HUES64 (cell line): ENCODE data around the gene SHROOM3.

Source experiments
- H3K27ac ChIP-seq: 2 replicates; pipeline ENCODE4 v1.7.0; 2013; ENCODE audit warnings: low read depth, low read length, inconsistent platforms
- H3K27me3 ChIP-seq: 2 replicates; pipeline ENCODE4 v1.6.1; 2013; ENCODE audit warnings: mild to moderate bottlenecking, low read length; ENCODE audit not compliant: insufficient read depth
- H3K36me3 ChIP-seq: 2 replicates; pipeline ENCODE4 v1.6.1; 2013; ENCODE audit warnings: mild to moderate bottlenecking, low read length; ENCODE audit not compliant: insufficient read depth
- H3K4me1 ChIP-seq: 2 replicates; pipeline ENCODE4 v1.6.1; 2013; ENCODE audit warnings: mild to moderate bottlenecking, low read length, moderate library complexity; ENCODE audit not compliant: insufficient read depth
- H3K4me3 ChIP-seq: 2 replicates; pipeline ENCODE4 v1.5.1; 2013; ENCODE audit warnings: mild to moderate bottlenecking, low read length, moderate library complexity
- H3K9ac ChIP-seq: 2 replicates; pipeline ENCODE4 v1.6.1; 2013; ENCODE audit warnings: mild to moderate bottlenecking, low read depth, low read length
- H3K9me3 ChIP-seq: 2 replicates; pipeline ENCODE4 v1.6.1; 2013; ENCODE audit warnings: low read depth, low read length; ENCODE audit not compliant: insufficient read depth
- WGBS: fragments of 150-250, 120-280 bp; methylation state at CpG from one replicate; pipeline ENCODE4 v1.1.7; 2013; ENCODE audit warnings: missing lambda C conversion rate; 5-methylcytosine and 5-hydroxymethylcytosine counted together

SHROOM3 gene

GRCh38 chr4:76588274-76588673 is 153.2 kb downstream of the SHROOM3 start:
- Histone ChIP-seq H3K4me3 (no peak overlapping the region), H3K36me3 (no peaks in the 10 kb centered on the region), H3K27me3 (no peaks in the 10 kb centered on the region), H3K4me1 (peaks cover 67% of the 10 kb centered on the region), H3K27ac (peak overlapping the region; percentile 40), H3K9me3 (no peaks in the 10 kb centered on the region), H3K9ac (peak overlapping the region; percentile 29; the same call in 1 of the 2 replicates)
- WGBS, result 53% methylated on average over 2 of the region's 2 CpGs

GRCh38 chr4:76589402-76589801 is 154.4 kb downstream of the SHROOM3 start:
- Histone ChIP-seq H3K9me3 (no peaks in the 10 kb centered on the region), H3K36me3 (no peaks in the 10 kb centered on the region), H3K4me3 (peak overlapping the region; percentile 29), H3K27ac (peak overlapping the region; percentile 97), H3K27me3 (no peaks in the 10 kb centered on the region), H3K4me1 (peaks cover 65% of the 10 kb centered on the region), H3K9ac (peak overlapping the region; percentile 86)
- WGBS, result 63% methylated on average over 1 of the region's 1 CpG

GRCh38 chr4:76589872-76590797 is 155.1 kb downstream of the SHROOM3 start:
- Histone ChIP-seq H3K4me1 (peaks cover 58% of the 10 kb centered on the region), H3K4me3 (peak overlapping the region; percentile 29), H3K27me3 (no peaks in the 10 kb centered on the region), H3K9ac (peak overlapping the region; percentile 86), H3K36me3 (no peaks in the 10 kb centered on the region; the same call in 1 of the 2 replicates), H3K9me3 (no peaks in the 10 kb centered on the region), H3K27ac (peak overlapping the region; percentile 97)
- WGBS, result 12% methylated on average over 9 of the region's 10 CpGs

GRCh38 chr4:76590798-76591281 is 155.8 kb downstream of the SHROOM3 start:
- H3K27ac ChIP-seq, result peak overlapping the region; percentile 97
- no peaks in the 10 kb centered on the region; the same call in 1 of the 2 replicates for H3K36me3 ChIP-seq
- H3K4me3 ChIP-seq, result peak overlapping the region; percentile 22; the same call in 1 of the 2 replicates
- H3K9ac ChIP-seq, result peak overlapping the region; percentile 86
- H3K9me3 ChIP-seq, result no peaks in the 10 kb centered on the region
- H3K27me3 ChIP-seq, result no peaks in the 10 kb centered on the region
- H3K4me1 ChIP-seq, result peaks cover 52% of the 10 kb centered on the region
- WGBS, result 54% methylated on average over 4 of the region's 6 CpGs

- Histone ChIP-seq H3K4me3 (no peak overlapping the region), H3K4me1 (peaks cover 43% of the 10 kb centered on the region), H3K9ac (no peak overlapping the region), H3K9me3 (no peaks in the 10 kb centered on the region), H3K36me3 (no peaks in the 10 kb centered on the region; the same call in 1 of the 2 replicates), H3K27me3 (no peaks in the 10 kb centered on the region), H3K27ac (no peak overlapping the region)
- 89% methylated on average over 3 of the region's 3 CpGs for WGBS
These were observed 157.0 kb downstream of the SHROOM3 start for GRCh38 chr4:76591992-76592391.

GRCh38 chr4:76592460-76592859 is 157.4 kb downstream of the SHROOM3 start:
- Histone ChIP-seq H3K4me1 (peaks cover 38% of the 10 kb centered on the region), H3K9ac (no peak overlapping the region), H3K4me3 (no peak overlapping the region), H3K36me3 (no peaks in the 10 kb centered on the region; the same call in 1 of the 2 replicates), H3K9me3 (no peaks in the 10 kb centered on the region), H3K27me3 (no peaks in the 10 kb centered on the region), H3K27ac (no peak overlapping the region)
- WGBS, result 97% methylated on average over 6 of the region's 6 CpGs

GRCh38 chr4:76594173-76594572 is 159.1 kb downstream of the SHROOM3 start:
- no peak overlapping the region for H3K9ac ChIP-seq
- 96% methylated on average over 1 of the region's 2 CpGs for WGBS

GRCh38 chr4:76595435-76595834 is 160.4 kb downstream of the SHROOM3 start:
- H3K27me3 ChIP-seq, result no peaks in the 10 kb centered on the region
- no peaks in the 10 kb centered on the region; the same call in 1 of the 2 replicates for H3K36me3 ChIP-seq
- no peak overlapping the region for H3K4me3 ChIP-seq
- H3K9me3 ChIP-seq, result no peaks in the 10 kb centered on the region
- no peak overlapping the region for H3K27ac ChIP-seq
- 100% methylated on average over 1 of the region's 1 CpG for whole genome bisulfite sequencing
- H3K4me1 ChIP-seq, result peaks cover 25% of the 10 kb centered on the region
- no peak overlapping the region for H3K9ac ChIP-seq

More at GRCh38 chr4:76594173-76594572, 159.1 kb downstream of the SHROOM3 start:
- Histone ChIP-seq H3K36me3 (no peaks in the 10 kb centered on the region; the same call in 1 of the 2 replicates), H3K4me3 (no peak overlapping the region), H3K4me1 (peaks cover 29% of the 10 kb centered on the region), H3K9me3 (no peaks in the 10 kb centered on the region), H3K27me3 (no peaks in the 10 kb centered on the region), H3K27ac (no peak overlapping the region)

- 98% methylated on average over 5 of the region's 5 CpGs for WGBS
- H3K36me3 ChIP-seq, result no peaks in the 10 kb centered on the region; the same call in 1 of the 2 replicates
- no peak overlapping the region for H3K27ac ChIP-seq
- H3K9ac ChIP-seq, result no peak overlapping the region
- H3K9me3 ChIP-seq, result no peaks in the 10 kb centered on the region
- no peak overlapping the region for H3K4me3 ChIP-seq
- no peaks in the 10 kb centered on the region for H3K27me3 ChIP-seq
- H3K4me1 ChIP-seq, result peaks cover 12% of the 10 kb centered on the region
These were observed 161.7 kb downstream of the SHROOM3 start for GRCh38 chr4:76596713-76597112.

- Histone ChIP-seq H3K4me1 (peaks cover 15% of the 10 kb centered on the region), H3K4me3 (no peak overlapping the region), H3K36me3 (no peaks in the 10 kb centered on the region; the same call in 1 of the 2 replicates), H3K9me3 (no peaks in the 10 kb centered on the region), H3K27me3 (no peaks in the 10 kb centered on the region), H3K9ac (no peak overlapping the region), H3K27ac (no peak overlapping the region)
- 89% methylated on average over 5 of the region's 5 CpGs for WGBS
These were observed 162.5 kb downstream of the SHROOM3 start for GRCh38 chr4:76597423-76597979.

- H3K9ac ChIP-seq, result no peak overlapping the region
These were observed 165.4 kb downstream of the SHROOM3 start for GRCh38 chr4:76600447-76600846.

More at GRCh38 chr4:76600447-76600846, 165.4 kb downstream of the SHROOM3 start:
- 92% methylated on average over 1 of the region's 2 CpGs for WGBS
- H3K27me3 ChIP-seq, result no peaks in the 10 kb centered on the region
- no peaks in the 10 kb centered on the region for H3K9me3 ChIP-seq
- H3K36me3 ChIP-seq, result no peaks in the 10 kb centered on the region
- peaks cover 19% of the 10 kb centered on the region for H3K4me1 ChIP-seq
- no peak overlapping the region for H3K27ac ChIP-seq
- H3K4me3 ChIP-seq, result no peak overlapping the region
